ENCODE measurements around the gene GNG7.
"Not testable (repeated sequence)": the region's sequence is repeated elsewhere in the genome, so short reads cannot be mapped to it uniquely, and the experiment has no call there.

Gene GNG7

GRCh38 chr19:2511570-2511969 lies 190.9 kb downstream of the GNG7 start:
- no peak for DNase-seq (ENCODE audit: low spot score)

- no peak for DNase-seq (ENCODE audit: low spot score)
These were observed 193.4 kb downstream of the GNG7 start for GRCh38 chr19:2509096-2509495.

- no peak for DNase-seq (ENCODE audit: low spot score)
These were observed 195.4 kb downstream of the GNG7 start for GRCh38 chr19:2507109-2507508.

GRCh38 chr19:2506656-2507055 lies 195.8 kb downstream of the GNG7 start:
- DNase-seq (ENCODE audit: low spot score): not testable (repeated sequence)

GRCh38 chr19:2503521-2504109 lies 198.9 kb downstream of the GNG7 start:
- no peak for DNase-seq (ENCODE audit: low spot score)

GRCh38 chr19:2500841-2501261 lies 201.6 kb downstream of the GNG7 start:
- peak; percentile 64 for DNase-seq (ENCODE audit: low spot score)

- DNase-seq (ENCODE audit: low spot score): no peak
These were observed 202.3 kb downstream of the GNG7 start for GRCh38 chr19:2500156-2500555.

- no peak for DNase-seq (ENCODE audit: low spot score)
These were observed 205.3 kb downstream of the GNG7 start for GRCh38 chr19:2497186-2497585.

GRCh38 chr19:2495651-2496316 lies 206.7 kb downstream of the GNG7 start:
- peak; percentile 69 for DNase-seq (ENCODE audit: low spot score)

GRCh38 chr19:2495130-2495641 lies 207.3 kb downstream of the GNG7 start:
- DNase-seq (ENCODE audit: low spot score): peak; percentile 72

- peak; percentile 67 for DNase-seq (ENCODE audit: low spot score)
These were observed 207.9 kb downstream of the GNG7 start for GRCh38 chr19:2494447-2495129.

GRCh38 chr19:2494084-2494446 lies 208.4 kb downstream of the GNG7 start:
- peak; percentile 46 for DNase-seq (ENCODE audit: low spot score)

GRCh38 chr19:2493448-2493847 lies 209.0 kb downstream of the GNG7 start:
- not testable (repeated sequence) for DNase-seq (ENCODE audit: low spot score)

GRCh38 chr19:2492870-2493269 lies 209.6 kb downstream of the GNG7 start:
- DNase-seq (ENCODE audit: low spot score): no peak

- DNase-seq (ENCODE audit: low spot score): no peak
These were observed 211.2 kb downstream of the GNG7 start for GRCh38 chr19:2491130-2491801.

GRCh38 chr19:2490659-2491058 lies 211.8 kb downstream of the GNG7 start:
- no peak for DNase-seq (ENCODE audit: low spot score)

GRCh38 chr19:2488942-2489731 lies 213.4 kb downstream of the GNG7 start:
- no peak for DNase-seq (ENCODE audit: low spot score)

GRCh38 chr19:2488405-2488941 lies 214.0 kb downstream of the GNG7 start:
- DNase-seq (ENCODE audit: low spot score): no peak

GRCh38 chr19:2487842-2488241 lies 214.7 kb downstream of the GNG7 start:
- DNase-seq (ENCODE audit: low spot score): no peak

GRCh38 chr19:2487090-2487489 lies 215.4 kb downstream of the GNG7 start:
- no peak for DNase-seq (ENCODE audit: low spot score)

GRCh38 chr19:2485428-2485827 lies 217.1 kb downstream of the GNG7 start:
- DNase-seq (ENCODE audit: low spot score): no peak

All from cerebellar cortex (tissue), 1 donor.